ENCODE data around the gene TBCK.

- TF ChIP-seq CTCF (IDR thresholded peaks at IDR 0.05): no peak
- TF ChIP-seq TCF7 (CRISPR knock-in tag; IDR thresholded peaks at IDR 0.05; ENCODE audit: low read depth): no peak
- TF ChIP-seq E2F5 (CRISPR knock-in tag; IDR thresholded peaks at IDR 0.05): no peak
- TF ChIP-seq ZNF423 (CRISPR knock-in tag; IDR thresholded peaks at IDR 0.05): no peak
- TF ChIP-seq ATF1 (CRISPR knock-in tag; IDR thresholded peaks at IDR 0.05): no peak
- no peak for TF ChIP-seq TEAD4 (CRISPR knock-in tag; IDR thresholded peaks at IDR 0.05)
- TF ChIP-seq ARID4B (CRISPR knock-in tag; IDR thresholded peaks at IDR 0.05; ENCODE audit: borderline replicate concordance): no peak
- no peak for TF ChIP-seq USF2 (CRISPR knock-in tag; IDR thresholded peaks at IDR 0.05)
- TF ChIP-seq FOXK1 (CRISPR knock-in tag; IDR thresholded peaks at IDR 0.05): no peak
- TF ChIP-seq ATF6 (CRISPR knock-in tag; IDR thresholded peaks at IDR 0.05): no peak
- TF ChIP-seq MLX (CRISPR knock-in tag; IDR thresholded peaks at IDR 0.05): no peak
- no peak for TF ChIP-seq ZNF232 (CRISPR knock-in tag; IDR thresholded peaks at IDR 0.05)
Measured at GRCh38 chr4:106033469-106033868, 282.5 kb downstream of the TBCK start.

Data from WTC11 (cell line).